Sigmoid colon (tissue), 4 donors: Measurements from ENCODE around the gene OR51B6.
"Not testable (repeated sequence)": the region's sequence is repeated elsewhere in the genome, so short reads cannot be mapped to it uniquely, and the experiment has no call there.

ENCODE experiments used
- POLR2A ChIP-seq, 2 donors: fragments of 450-650 bp; IDR thresholded peaks; one replicate each; pipeline ENCODE4 v1.6.1; 2016; ENCODE audit warnings: antibody characterized with exemption in 2 of 2, mild to moderate bottlenecking in 2 of 2, moderate library complexity in 2 of 2
- POLR2AphosphoS5 ChIP-seq, 4 donors: sonication (generic); formaldehyde crosslinking; IDR thresholded peaks; one replicate each; pipeline ENCODE4 v1.6.1; 2017; ENCODE audit warnings: antibody characterized with exemption in 4 of 4
- TF ChIP-seq, protein P1 (sequence below), 4 experiments: fragments of 450-650 bp in 3 of 4; fragments of 200-600 bp in 1 of 4; IDR thresholded peaks; one replicate each; pipeline ENCODE4 v1.5.1; 2016 to 2019; ENCODE audit warnings: antibody characterized with exemption in 4 of 4, mild to moderate bottlenecking in 3 of 4, moderate library complexity in 2 of 4

DNA sequence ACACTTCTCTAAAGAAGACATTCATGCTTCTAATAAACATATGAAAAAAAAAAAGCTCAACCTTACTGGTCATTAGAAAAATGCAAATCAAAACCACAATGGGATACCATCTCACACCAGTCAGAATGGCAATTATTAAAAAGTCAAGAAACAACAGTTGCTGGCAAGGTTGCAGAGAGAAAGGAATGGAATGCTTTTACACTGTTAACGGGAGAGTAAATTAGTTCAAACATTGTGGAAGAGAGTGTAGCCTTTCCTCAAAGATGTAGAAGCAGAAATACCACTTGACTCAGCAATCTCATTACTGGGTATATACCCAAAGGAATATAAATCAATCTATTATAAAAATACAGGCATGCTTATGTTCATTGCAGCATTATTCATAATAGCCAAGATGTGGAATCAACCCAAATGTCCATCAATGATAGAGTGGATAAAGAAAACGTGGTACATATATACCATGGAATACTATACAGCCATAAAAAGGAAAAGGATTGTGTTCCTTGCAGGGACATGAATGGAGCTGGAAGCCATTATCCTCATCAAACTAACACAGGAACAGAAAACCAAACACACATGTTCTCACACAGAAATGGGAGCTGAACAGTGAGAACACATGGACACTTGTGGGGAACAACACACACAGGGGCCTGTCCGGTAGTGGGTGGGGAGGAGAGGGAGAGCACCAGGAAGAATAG is 37.8 kb upstream of the OR51B6 start:
- not testable (repeated sequence) for TF ChIP-seq POLR2A, POLR2AphosphoS5 (IDR thresholded peaks at IDR 0.05)
- TF ChIP-seq, protein P1, sequence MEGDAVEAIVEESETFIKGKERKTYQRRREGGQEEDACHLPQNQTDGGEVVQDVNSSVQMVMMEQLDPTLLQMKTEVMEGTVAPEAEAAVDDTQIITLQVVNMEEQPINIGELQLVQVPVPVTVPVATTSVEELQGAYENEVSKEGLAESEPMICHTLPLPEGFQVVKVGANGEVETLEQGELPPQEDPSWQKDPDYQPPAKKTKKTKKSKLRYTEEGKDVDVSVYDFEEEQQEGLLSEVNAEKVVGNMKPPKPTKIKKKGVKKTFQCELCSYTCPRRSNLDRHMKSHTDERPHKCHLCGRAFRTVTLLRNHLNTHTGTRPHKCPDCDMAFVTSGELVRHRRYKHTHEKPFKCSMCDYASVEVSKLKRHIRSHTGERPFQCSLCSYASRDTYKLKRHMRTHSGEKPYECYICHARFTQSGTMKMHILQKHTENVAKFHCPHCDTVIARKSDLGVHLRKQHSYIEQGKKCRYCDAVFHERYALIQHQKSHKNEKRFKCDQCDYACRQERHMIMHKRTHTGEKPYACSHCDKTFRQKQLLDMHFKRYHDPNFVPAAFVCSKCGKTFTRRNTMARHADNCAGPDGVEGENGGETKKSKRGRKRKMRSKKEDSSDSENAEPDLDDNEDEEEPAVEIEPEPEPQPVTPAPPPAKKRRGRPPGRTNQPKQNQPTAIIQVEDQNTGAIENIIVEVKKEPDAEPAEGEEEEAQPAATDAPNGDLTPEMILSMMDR (IDR thresholded peaks at IDR 0.05) = not testable (repeated sequence)
